Medulla oblongata (tissue), 1 donor: ENCODE results near the gene TNIP2.
"Not testable (repeated sequence)": the region's sequence is repeated elsewhere in the genome, so short reads cannot be mapped to it uniquely, and the experiment has no call there.

Experiments used
- DNase-seq: peaks from one replicate; pipeline ENCODE4 v3.0.0-alpha.2; 2015; ENCODE audit errors: extremely low spot score

Gene TNIP2

GRCh38 chr4:2745516-2745915, 10.6 kb downstream of the TNIP2 start:
- DNase-seq, result no peak

- DNase-seq, result no peak
Observed at GRCh38 chr4:2744576-2745270, 11.4 kb downstream of the TNIP2 start.

- no peak for DNase-seq
Observed at GRCh38 chr4:2743518-2744445, 12.4 kb downstream of the TNIP2 start.

- no peak for DNase-seq
Observed at GRCh38 chr4:2742823-2743517, 13.2 kb downstream of the TNIP2 start.

- no peak for DNase-seq
Observed at GRCh38 chr4:2742081-2742822, 13.9 kb downstream of the TNIP2 start.

GRCh38 chr4:2741626-2742025, 14.5 kb downstream of the TNIP2 start:
- DNase-seq, result no peak

GRCh38 chr4:2738296-2738695, 17.8 kb downstream of the TNIP2 start:
- DNase-seq, result not testable (repeated sequence)

GRCh38 chr4:2735869-2736268, 20.3 kb downstream of the TNIP2 start:
- no peak for DNase-seq

- DNase-seq, result no peak
Observed at GRCh38 chr4:2734612-2735011, 21.5 kb downstream of the TNIP2 start.

- DNase-seq, result no peak
Observed at GRCh38 chr4:2733844-2734574, 22.1 kb downstream of the TNIP2 start.

- no peak for DNase-seq
Observed at GRCh38 chr4:2733001-2733843, 22.9 kb downstream of the TNIP2 start.

- DNase-seq, result no peak
Observed at GRCh38 chr4:2732526-2732925, 23.6 kb downstream of the TNIP2 start.

- no peak for DNase-seq
Observed at GRCh38 chr4:2731907-2732317, 24.2 kb downstream of the TNIP2 start.

- no peak for DNase-seq
Observed at GRCh38 chr4:2729533-2729875, 26.6 kb downstream of the TNIP2 start.

- DNase-seq, result no peak
Observed at GRCh38 chr4:2728806-2729532, 27.2 kb downstream of the TNIP2 start.

GRCh38 chr4:2728221-2728620, 27.9 kb downstream of the TNIP2 start:
- no peak for DNase-seq

GRCh38 chr4:2726881-2727280, 29.3 kb downstream of the TNIP2 start:
- not testable (repeated sequence) for DNase-seq

- DNase-seq, result no peak
Observed at GRCh38 chr4:2725380-2725779, 30.8 kb downstream of the TNIP2 start.

GRCh38 chr4:2723751-2724150, 32.4 kb downstream of the TNIP2 start:
- no peak for DNase-seq
